ENCODE data around the gene AKT1S1. TPM values are rescaled to one million over a fixed set of nuclear protein-coding genes. Genes with fewer than 3 reads are reported as not detected.

The AKT1S1 gene
- total and polyA plus RNA-seq, 2 donors (not counting 3 experiments of a cell fraction or from before 2014, with no cell fraction given) = 64.2 to 68.3 TPM

DNA sequence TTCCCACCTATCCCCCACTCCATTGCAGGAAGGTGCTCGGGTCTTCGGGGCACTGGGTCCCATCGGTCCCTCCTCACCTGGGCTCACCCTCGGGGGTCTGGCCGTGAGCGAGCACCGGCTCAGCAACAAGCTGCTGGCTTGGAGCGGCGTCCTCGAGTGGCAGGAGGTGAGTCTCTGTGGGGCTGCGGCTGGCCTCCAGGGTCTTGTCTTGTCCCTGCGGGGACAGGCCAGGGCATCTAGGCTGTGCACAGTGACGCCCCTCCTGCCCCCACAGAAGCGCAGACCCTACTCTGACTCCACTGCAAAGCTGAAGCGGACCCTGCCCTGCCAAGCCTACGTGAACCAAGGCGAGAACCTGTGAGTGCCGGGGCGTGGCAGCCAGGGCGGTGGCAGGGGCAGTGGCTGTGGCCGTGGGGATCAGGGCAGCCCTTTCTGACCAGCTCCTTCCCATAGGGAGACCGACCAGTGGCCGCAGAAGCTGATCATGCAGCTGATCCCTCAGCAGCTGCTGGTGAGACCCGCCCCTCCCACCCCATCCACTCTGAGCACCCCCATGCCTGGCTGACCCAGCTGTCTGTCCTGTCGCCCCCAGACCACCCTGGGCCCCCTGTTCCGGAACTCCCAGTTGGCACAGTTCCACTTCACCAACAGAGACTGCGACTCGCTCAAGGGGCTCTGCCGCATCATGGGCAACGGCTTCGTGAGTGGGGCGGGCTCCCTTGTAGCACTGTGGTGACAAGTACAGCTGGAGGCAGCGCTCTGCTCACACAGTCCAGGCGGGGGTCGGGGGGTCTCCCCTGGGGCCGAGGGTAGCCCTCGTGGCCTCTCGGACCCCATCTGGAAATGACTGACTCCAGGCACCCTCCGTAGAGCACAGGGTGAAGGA, 22.5 kb downstream of the AKT1S1 start:
- Histone ChIP-seq H3K36me3 (ENCODE audit: control insufficient read depth in 2 of 2, extremely low read depth in 1 of 2, insufficient read depth in 2 of 2, low read length in 2 of 2) (peaks cover 2 to 38% of the 10 kb centered on the region in 2 experiments), H2AFZ (ENCODE audit: low read depth, low read length) (no peak overlapping the region), H3K4me3 (replicated peaks in 1 of 3; ENCODE audit: insufficient read depth in 1 of 3, low read depth in 1 of 3, low read length in 3 of 3) (no peak overlapping the region), H3K79me2 (ENCODE audit: control insufficient read depth, insufficient read depth, low read length) (peaks cover 25% of the 10 kb centered on the region), H4K20me1 (replicated peaks; ENCODE audit: control insufficient read depth, extremely low read depth, insufficient read depth, low read length) (no peaks in the 10 kb centered on the region), H3K4me1 (ENCODE audit: control insufficient read depth, extremely low read depth, insufficient read depth, low read length) (peaks cover 24% of the 10 kb centered on the region), H3K9me3 (replicated peaks; ENCODE audit: control insufficient read depth, insufficient read depth, low read length) (no peaks in the 10 kb centered on the region), H3K27me3 (ENCODE audit: control insufficient read depth in 2 of 2, insufficient read depth in 2 of 2, low read length in 2 of 2) (no peaks in the 10 kb centered on the region), H3K27ac (ENCODE audit: insufficient read depth, low read depth, low read length) (no peak overlapping the region), H3K9ac (replicated peaks; ENCODE audit: extremely low read depth, insufficient read depth, low read length) (no peak overlapping the region), H3K4me2 (ENCODE audit: insufficient read depth, low read length) (no peak overlapping the region), H3K9me1 (replicated peaks; ENCODE audit: control insufficient read depth, extremely low read depth, insufficient read depth, low read length) (no peaks in the 10 kb centered on the region)
- ChIA-PET CTCF (no interaction called here), POLR2A (no interaction called here)
- intact Hi-C loops (cut with micrococcal nuclease) (no loop called here), dilution Hi-C loops (cut with MboI; ENCODE audit: extremely low pct_ligation_motif_present, low sequenced_read_pairs) (no loop called here)
- no TSS peak for BruUV-seq (replicated peaks)
- no peak for FAIRE-seq
- no peak for TF ChIP-seq FOS (IDR thresholded peaks at IDR 0.05; ENCODE audit: borderline replicate concordance, insufficient read depth, low read length)
- no peak for TF ChIP-seq JUN (IDR thresholded peaks at IDR 0.05; ENCODE audit: borderline replicate concordance, insufficient read depth, insufficient read length, low read depth)
- TF ChIP-seq EZH2 (IDR thresholded peaks at IDR 0.05; ENCODE audit: borderline replicate concordance, low read depth, low read length, severe bottlenecking) = no peak
- TF ChIP-seq, protein P1, sequence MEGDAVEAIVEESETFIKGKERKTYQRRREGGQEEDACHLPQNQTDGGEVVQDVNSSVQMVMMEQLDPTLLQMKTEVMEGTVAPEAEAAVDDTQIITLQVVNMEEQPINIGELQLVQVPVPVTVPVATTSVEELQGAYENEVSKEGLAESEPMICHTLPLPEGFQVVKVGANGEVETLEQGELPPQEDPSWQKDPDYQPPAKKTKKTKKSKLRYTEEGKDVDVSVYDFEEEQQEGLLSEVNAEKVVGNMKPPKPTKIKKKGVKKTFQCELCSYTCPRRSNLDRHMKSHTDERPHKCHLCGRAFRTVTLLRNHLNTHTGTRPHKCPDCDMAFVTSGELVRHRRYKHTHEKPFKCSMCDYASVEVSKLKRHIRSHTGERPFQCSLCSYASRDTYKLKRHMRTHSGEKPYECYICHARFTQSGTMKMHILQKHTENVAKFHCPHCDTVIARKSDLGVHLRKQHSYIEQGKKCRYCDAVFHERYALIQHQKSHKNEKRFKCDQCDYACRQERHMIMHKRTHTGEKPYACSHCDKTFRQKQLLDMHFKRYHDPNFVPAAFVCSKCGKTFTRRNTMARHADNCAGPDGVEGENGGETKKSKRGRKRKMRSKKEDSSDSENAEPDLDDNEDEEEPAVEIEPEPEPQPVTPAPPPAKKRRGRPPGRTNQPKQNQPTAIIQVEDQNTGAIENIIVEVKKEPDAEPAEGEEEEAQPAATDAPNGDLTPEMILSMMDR (IDR thresholded peaks at IDR 0.05; ENCODE audit: extremely low read depth in 1 of 2, insufficient read depth in 1 of 2, low read depth in 1 of 2, low read length in 2 of 2) = no peak
- TF ChIP-seq GATA2 (IDR thresholded peaks at IDR 0.05; ENCODE audit: insufficient read depth, insufficient read length, low read depth, low read length) = no peak
- TF ChIP-seq POLR2AphosphoS5 (IDR thresholded peaks at IDR 0.05; ENCODE audit: insufficient read depth, low read depth, low read length) = no peak
- no peak for DNase-seq (ENCODE audit: low read depth, low spot score)

All from endothelial cell of umbilical vein (primary cell).